Stimulated activated CD8-positive, alpha-beta memory T cell treated with anti-CD3 and anti-CD28 coated beads, Interleukin-12 subunit alpha, Interleukin-12 subunit beta, amount 100 ng/mL, for 4 hours (primary cell): ENCODE measurements around the gene EIF2AK2.
"Not testable (repeated sequence)": the region's sequence is repeated elsewhere in the genome, so short reads cannot be mapped to it uniquely, and the experiment has no call there.

Experiments
- DNase-seq: peaks from one replicate; pipeline ENCODE4 v3.0.0-alpha.2; 2020; ENCODE audit warnings: low read depth

EIF2AK2 gene

DNA sequence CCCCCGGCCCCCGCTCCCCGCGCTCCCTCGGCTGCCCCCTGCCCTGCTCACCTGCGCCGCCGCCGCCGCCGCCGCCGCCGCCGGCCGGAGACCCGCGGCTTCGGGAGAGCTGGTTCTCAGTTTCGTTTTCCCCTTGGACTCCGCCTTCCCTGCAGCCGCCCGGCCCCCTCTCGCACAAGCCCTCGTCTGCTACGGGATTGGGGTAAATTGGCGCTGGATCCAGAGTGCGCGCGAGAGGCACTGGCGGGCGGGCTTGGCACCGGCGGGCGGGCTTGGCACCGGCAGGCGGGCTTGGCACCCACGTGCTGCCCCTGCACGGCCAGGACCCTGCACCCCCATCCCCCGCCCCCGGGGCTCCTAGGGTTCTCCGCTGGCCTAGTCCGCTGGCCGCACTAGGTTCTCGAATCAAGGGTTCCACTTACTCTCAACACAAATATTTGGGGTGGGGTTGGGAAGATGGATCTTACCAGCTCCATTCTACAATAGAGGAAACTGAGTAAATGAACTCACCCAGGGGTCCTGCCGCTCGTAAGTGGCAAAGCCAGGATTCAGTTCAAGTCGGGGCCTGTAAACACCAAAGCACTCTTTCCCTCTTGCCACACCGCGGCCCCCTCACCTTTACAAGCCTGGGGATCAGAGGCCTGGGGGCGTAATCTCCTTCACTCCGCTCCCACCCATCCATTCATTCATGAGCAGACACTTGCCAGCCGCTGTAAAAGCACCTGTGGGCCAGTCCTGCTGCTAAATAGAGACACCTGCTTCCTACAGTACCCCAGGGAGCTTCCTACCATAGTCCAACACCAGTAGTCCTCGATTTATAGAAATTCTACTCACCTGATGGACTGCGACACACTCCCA, at the start of gene EIF2AK2:
EIF2AK2 (minus strand) TSS at position 124 of the 858 bp plus-strand sequence. CDS start 9,174 bp downstream, outside the sequence.
- peak; percentile 63 for DNase-seq

DNA sequence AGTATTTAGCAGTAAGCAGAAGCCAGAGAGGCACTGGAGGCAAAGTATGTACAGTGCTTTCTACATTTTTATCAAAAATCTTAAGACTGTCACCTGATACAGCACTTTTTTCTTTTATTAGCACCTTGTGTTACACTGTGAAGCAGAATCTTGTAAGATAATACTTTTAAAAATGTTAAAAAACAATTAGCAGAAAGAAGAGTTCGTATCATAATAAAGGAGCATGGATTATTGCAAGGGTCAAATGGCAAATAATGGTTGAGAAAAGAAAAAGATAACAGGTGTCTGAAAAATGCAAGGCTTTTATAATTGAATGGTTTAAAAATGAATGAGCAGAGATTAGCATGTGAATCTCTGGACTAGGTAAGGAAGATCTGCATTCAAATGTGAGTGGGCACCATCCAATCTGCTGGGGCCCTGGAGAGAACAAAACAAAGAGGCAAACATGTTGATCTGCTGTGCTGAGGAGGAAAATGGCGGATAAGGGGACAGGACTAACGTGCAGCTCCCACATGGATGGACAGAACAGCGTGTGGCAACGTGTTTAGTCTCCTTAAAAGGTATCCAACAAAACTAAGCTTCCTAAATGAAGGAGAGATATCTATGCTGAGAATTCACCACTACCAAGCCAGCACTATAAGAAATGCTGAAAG, 49.0 kb upstream of the EIF2AK2 start:
- DNase-seq, result no peak

DNA sequence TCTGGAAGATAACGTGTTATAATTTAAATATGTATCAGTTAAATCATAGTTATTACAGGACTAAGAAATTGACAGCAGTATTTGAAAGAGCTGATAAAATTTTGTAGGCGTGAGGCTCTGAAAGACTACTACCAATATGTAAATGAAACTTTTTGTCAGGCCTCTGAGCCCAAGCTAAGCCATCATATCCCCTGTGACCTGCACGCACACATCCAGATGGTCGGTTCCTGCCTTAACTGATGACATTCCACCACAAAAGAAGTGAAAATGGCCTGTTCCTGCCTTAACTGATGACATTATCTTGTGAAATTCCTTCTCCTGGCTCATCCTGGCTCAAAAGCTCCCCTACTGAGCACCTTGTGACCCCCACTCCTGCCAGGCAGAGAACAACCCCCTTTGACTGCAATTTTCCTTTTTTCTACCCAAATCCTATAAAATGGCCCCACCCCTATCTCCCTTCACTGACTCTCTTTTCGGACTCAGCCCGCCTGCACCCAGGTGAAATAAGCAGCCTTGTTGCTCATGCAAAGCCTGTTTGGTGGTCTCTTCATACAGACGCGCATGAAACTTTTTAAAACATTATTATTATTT, 48.4 kb upstream of the EIF2AK2 start:
- not testable (repeated sequence) for DNase-seq

DNA sequence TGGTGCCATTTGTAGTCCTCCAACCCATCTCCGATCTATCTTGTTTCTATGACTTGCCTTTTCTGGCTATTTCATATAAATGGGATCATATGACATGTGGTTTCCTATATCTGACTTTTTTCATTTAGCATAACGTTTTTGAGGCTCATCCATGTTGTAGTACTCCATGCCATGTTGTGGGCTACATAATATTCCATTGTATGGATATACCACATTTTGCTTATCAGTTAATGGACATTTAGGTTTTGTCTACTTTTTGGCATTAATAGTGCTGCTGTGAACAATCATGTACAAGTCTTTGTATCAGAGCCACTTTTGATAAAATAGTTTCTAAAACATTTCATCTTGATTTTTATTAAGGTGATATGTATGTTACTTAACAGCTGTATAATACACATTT, 46.9 kb upstream of the EIF2AK2 start:
- DNase-seq, result no peak

DNA sequence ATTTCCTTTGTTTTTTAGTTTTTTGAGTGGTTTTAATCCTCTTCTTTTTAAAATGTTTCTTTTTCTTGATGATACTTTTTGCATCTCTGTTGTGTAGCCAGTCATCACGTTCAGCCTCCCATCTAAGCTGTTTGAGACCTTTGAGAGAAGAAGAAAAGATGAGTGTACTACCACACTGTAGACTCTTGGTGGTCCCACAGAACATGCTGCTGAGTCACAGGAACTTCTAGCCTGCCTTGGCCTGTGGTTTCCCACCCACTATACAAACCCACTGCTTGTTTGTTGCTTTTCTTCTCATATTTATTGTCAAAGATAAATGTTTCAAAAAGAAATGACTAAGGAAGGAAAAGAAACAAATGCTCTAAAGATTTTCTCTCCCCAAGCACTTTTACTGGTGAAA, 45.0 kb upstream of the EIF2AK2 start:
- DNase-seq, result peak; percentile 37

DNA sequence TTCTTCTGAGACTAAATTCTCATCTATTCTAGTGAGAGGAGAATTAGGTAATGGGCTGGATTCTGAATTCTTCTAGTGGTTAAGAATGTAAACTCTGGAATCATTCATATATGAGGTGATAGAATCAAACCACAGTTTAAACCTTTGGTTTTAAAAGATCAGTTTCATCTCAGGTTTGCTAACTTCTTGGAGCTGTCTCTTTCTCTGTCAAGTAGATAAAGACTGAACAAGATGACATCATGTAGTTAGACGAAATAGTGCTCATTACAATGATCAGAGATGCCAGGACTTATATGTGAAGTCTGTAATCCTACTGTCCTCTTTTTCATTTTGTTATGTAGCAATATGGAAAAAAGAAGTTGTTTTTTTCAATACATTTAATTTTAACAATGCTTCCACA, 44.4 kb upstream of the EIF2AK2 start:
- DNase-seq, result no peak

DNA sequence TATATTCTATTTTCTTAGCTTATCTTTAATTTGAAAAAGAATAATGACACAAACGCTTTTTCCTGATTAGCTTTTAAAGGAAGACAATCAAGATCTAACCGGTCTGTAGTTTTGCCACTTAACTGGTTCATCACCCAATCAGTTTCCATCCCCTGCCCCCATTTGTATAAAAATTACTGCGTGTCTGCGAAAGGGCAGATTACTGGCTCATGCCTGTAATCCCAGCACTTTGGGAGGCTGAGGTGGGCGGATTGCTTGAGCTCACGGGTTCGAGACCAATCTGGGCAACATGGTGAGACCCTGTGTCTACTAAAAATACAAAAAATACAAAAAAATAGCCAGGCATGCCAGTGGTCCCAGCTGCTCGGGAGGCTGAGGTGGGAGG, 41.9 kb upstream of the EIF2AK2 start:
- no peak for DNase-seq

DNA sequence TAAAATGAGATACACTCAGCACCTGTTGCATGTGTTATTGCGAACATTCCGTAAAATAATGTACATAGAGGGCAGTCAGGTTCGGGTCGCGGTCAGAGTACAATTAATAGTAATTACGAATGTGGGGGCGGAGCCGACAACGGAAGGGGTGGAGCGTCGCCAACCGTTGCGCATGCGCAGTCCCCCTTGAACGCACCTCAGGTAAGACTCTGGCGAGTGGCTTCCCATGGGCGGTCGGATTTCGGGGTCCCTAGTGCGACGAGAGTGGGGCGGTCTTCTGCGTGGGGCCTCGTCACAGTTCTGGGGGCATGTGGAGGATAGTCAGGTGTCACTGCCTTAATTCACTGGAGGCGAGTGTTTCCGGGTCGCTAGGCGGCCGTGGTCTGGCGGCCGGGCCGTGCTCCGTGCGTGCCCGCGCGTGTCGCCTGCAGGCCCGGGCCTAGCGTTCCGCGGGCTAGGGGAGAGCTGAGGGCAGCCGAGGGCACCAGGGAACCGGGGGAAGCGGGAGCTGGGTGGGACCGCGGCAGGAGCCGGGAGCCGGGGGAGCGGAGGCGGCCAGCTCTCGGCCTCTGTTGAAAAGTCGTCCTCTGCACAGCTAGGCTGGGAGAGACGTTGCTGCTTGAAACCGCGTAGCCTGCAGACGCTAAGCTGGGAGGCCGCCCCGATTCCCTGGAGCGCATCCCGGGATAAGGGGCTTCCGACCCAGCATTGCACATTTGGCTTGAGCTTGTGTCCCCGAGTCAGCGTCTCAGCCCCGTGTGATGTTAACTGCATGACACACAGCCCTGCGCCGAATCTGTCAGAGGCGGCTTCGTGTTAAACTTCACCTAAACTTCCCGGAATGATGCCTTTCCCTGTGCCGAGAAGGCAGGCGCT, 39.8 kb upstream of the EIF2AK2 start, which contains the start of gene CEBPZOS:
CEBPZOS (plus strand) TSS at position 177 of the 876 bp plus-strand sequence. CDS start 3,209 bp downstream, outside the sequence.
- DNase-seq, result peak; percentile 77

DNA sequence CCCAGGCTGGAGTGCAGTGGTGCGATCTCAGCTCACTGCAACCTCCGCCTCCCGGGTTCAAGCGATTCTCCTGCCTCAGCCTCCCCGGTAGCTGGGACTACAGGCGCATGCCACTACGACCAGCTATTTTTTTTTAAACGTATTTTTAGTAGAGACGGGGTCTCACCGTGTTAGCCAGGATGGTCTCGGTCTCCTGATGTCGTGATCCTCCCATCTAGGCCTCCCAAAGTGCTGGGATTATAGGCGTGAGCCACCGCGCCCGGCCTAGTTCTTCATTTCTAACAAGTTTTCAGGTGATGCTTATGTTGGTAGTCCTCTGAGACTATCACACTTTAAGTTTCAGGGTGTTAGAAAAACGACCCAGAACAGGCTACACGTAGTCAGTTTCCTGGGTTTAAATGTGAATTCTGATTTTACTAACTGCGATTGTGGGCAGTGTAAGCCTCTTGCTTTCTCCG, 39.1 kb upstream of the EIF2AK2 start:
- DNase-seq, result not testable (repeated sequence)

DNA sequence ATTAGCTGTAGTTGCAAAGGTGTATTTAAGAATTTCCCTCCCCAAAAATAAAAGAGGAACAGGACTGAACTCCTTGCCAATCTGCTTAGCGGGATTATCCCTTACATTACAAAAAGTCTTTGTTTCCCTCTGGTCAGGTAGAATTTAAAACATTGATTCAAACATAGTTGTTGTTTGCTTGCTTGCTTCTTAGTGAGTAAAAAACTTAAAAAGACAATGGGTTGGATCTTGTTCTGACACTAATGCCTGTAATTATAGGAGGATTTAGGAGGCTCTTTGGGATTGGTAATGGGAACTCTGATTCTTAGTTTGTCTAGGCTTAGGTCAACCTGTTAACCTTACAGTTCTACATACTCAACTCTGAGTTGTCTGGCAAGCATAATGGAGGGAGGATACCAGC, 35.8 kb upstream of the EIF2AK2 start:
- DNase-seq, result no peak

DNA sequence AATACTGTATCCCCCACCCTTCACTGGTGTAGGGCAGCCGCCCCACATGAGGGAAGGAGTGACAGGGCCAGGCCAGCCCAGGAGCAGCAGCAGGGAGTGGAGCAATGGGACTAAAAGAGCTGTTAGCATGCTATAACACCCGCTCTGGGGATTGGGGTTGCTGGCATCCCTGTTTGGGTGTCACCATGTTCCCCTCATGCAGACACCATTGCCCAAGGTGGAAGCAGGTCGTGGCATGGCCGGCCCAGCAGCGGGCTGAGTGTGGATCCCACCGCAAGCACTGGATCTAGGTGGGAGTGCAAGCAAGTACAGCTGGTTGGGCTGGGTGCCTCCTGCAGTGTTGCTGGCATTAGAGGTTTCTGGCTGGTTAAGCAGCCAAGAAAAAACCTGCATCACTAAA, 35.0 kb upstream of the EIF2AK2 start:
- DNase-seq, result no peak

DNA sequence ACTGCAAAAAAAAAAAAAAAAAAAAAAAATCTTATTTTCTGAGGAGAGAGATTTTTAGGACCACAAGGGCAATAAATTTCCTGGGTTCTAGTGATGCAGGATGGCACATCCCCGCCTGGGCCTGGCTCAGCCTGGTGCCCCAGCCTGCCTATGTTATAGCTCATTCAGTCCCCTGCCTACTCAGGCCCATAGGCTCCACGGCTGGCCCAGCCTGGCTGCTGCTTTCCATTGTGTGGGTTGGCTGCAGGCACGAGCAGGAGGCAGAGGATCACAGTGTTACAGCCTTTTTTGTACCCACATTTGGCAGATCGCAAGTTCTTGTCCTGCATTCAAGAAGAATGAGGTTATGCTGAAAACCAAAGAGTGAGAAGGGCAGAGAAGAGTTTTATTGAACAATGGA, 34.5 kb upstream of the EIF2AK2 start:
- DNase-seq, result no peak

DNA sequence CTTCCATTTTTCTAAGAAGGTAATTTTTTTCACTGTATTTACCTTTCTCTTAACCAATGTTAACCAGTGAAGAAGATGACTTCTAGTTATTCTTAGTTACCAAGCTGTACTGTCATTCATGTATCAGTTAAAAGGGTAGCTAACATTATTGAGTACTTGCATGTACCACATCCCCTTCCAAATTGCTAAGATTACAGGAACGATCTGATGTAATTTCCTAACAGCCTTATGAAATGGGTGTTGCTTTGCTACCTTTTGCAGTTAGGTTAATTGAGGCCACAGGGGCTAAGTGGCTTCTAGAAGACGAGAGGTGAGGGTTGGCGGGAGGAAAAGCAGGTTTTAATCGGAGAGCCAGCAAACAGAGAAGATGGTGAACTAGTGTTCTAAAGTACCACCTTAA, 33.5 kb upstream of the EIF2AK2 start:
- DNase-seq, result no peak

DNA sequence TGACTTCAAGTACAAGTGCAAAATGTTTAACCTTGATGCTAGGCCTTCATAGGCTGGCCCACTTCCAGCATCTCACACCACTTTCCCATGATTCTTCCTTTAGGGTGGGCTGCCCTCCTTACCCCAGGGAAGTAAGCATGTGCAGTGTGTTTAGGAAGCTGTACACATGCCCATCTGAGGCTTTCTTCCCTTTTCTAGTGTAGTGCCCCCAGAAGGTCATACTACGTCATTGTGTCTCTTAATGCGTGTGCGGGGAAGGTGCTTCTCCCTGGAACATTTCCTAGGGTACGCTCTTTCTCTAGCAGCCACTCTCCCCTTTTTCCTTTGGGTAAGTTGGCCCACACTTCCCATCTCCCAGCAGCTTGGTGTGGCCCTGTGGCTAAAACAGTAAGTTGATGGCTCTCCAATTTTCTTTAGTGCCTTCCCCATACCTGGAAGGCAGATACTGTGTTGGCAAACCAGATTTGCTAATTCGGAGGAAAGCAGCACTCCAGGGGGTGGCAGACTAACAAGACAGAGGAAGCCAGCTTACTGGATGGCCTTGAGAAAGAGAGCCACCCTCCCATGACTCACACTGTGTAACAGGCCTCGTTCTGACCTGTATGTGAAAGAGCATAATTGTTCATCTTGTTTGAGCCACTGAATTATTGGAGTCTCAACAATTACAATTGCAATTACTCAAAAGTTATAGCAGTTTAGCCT, 32.8 kb upstream of the EIF2AK2 start:
- no peak for DNase-seq

DNA sequence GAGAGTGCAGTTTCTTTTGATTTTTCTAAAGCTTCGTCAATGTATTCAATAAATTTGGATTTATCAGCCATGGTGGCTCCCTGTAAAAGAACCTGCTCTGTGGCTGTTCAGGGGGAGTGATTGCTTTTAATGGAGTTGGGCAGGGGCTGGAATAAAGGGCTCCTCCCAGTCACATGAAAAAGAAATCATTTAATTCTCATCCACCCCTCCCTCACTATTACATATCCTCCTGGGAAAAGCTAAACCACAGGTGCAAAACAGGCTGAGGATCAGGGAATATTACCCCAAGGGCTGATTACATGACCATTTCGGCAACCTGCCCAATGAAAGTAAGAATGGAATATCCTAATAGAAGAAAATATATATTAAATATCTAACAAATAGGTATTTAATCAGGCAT, 31.8 kb upstream of the EIF2AK2 start, which contains the start of gene SULT6B1:
SULT6B1 (minus strand) TSS at position 101 of the 400 bp plus-strand sequence; CDS start at position 71, 30 bp downstream.
- no peak for DNase-seq

DNA sequence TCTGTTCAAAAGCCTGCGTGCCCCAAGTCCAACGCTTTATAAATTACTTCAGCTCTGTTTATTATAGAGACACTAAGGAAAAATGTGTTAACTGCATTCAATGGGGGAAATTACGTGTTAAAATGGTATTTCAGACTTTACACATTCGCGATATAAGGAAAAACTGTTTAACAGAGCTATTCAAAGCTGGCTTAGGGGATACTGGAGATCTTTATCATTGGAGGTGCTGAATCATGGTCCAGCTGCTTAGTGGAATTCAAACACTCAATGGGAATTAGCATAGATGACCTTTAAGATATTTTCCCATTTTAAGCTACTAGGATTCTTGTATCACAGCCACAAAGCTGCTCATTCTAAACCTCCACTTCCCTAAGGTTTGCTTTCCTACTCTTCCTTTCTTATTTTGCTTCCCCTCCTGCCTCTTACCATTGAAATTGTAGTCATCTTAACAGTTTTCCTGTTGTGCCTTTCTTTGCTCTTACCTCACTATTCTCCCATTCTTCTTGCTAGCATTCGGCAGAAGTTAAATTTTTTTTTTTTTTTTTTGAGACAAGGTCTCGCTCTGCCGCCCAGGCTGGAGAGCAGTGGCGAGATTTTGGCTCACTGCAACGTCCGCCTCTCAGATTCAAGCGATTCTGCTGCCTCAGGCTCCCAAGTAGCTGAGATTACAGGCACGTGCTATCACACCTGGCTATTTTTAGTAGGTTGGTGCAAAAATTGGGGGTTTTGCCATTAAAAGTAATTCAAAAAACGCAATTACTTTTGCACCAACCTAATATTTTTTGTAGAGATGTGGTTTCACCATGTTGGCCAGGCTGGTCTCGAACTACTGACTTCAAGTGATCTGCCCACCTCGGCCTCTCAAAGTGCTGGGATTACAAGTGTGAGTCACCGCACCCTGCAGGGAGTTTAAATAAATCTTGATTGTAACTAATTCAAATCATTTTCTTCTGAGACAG, 25.2 kb upstream of the EIF2AK2 start:
- no peak for DNase-seq

DNA sequence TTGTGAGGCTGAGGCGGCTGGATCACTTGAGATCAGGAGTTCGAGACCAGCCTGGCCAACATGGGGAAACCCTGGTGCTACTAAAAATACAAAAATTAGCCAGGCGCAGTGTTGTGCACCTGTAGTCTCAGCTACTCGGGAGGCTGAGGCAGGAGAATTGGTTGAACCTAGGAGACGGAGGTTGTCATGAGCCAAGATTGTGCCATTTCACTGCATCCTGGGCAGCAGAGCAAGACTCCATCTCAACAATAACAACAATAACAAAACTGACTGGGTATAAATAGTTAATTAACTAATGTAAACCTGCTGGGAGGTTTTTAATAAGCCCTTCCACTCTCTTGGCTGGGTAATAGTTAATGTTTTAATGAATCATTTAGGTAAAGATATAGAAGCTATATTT, 23.9 kb upstream of the EIF2AK2 start:
- no peak for DNase-seq

DNA sequence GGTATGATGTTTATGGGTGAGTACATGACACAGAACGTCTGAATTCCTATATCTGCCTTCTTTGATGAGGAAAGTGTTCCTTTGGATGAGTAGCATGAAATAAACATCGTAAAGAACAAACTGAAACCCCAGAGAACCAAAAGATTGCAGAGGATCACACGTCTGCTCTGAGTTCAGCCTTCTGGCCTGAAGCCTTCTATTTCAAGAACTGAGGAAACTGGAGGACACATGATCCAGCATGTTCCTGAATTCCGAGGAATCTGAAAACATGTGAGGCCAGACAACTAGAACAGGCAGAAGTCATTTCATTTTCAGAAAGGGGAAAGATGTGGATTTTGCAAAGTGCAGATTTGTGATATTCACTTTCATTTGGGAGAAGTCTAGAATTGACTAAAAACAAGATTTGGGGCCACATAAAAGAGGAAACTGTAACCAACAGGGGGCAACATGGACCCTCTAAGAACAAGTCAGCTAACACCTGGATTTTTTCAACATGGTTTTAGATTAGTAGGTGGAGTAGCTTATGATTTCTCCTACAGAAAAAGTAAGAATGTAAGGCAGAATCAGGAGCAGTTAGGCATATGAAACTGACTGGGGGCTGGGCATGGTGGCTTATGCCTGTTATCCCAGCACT, 23.3 kb upstream of the EIF2AK2 start:
- no peak for DNase-seq

DNA sequence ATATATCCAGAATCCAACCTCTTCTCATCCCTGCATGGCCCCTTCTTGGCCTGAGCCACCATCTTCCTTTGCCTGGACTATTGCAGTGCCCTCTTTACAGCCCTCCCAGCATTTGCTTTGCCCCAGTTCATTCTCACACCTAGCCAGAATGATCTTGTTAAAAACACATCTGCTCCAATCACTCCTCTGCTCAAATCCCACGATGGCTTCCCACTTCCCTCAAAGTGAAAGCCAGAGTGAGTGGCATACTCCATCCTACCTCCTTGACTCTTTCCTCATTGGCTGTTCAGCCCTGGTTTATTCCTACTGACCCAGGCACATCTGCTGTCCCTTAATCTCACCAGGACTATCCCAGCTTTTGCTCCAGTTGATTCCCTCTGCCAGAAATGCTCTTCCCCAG, 17.0 kb upstream of the EIF2AK2 start:
- DNase-seq, result no peak

DNA sequence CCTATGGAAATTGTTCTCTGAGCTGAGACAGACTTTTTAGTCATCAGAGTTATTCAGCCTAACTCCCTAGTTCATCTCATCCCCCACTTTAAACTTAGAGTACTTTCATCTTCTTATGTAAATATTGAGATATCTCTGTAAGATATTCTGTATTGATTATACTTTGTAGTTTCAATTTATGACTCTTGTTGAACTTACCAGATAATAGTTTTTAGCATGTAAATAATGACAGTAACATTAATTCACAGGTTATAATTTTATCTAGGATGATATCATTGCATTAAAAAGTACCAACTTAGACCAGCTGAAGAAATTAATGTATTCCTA, 14.8 kb upstream of the EIF2AK2 start:
- no peak for DNase-seq
